IMR-90 (cell line): ENCODE data around the gene ADAMTS12. TPM values are rescaled to one million over a fixed set of nuclear protein-coding genes. Genes with fewer than 3 reads are reported as not detected.

Experiments
- ATAC-seq: fragments of 200-7000 bp; cut with Tn5 transposase; 2 replicates; pipeline ENCODE4 v1.9.1; 2020; ENCODE audit warnings: low read depth, mild to moderate bottlenecking, moderate library complexity
- BruUV-seq: library from RNA; stranded (reverse); fragments of 400-500 nt; replicated peaks from 2 replicates; lab custom pipeline; 2021; lab: Mats Ljungman, UMichigan
- CTCF ChIA-PET: fragments of 300-600 bp; formaldehyde crosslinking; extraction: SDS; loops from one replicate; lab custom pipeline; 2021; ENCODE audit warnings: antibody characterized with exemption; lab: Yijun Ruan, JAX
- POLR2A ChIA-PET: fragments of 300-600 bp; sonication (Branson Sonifier 250); formaldehyde crosslinking; loops from one replicate; lab custom pipeline; 2022; ENCODE audit warnings: antibody characterized with exemption; ENCODE audit not compliant: unreplicated experiment; lab: Charles Lee
- DNase-seq: peaks from one replicate; pipeline ENCODE4 v3.0.0; 2013
- H2AFZ ChIP-seq: replicated peaks from 2 replicates; pipeline ENCODE3; 2013; ENCODE audit warnings: low read length, mild to moderate bottlenecking; ENCODE audit not compliant: poor library complexity
- H2AK5ac ChIP-seq: 2 replicates; pipeline ENCODE4 v1.6.1; 2013; ENCODE audit warnings: low read depth, low read length, inconsistent platforms
- H2AK9ac ChIP-seq: replicated peaks from 2 replicates; pipeline ENCODE3; 2013; ENCODE audit warnings: mild to moderate bottlenecking, low read depth, low read length, moderate library complexity; ENCODE audit not compliant: poor library complexity
- H2BK120ac ChIP-seq: 2 replicates; pipeline ENCODE4 v1.6.1; 2013; ENCODE audit warnings: low read depth, low read length, inconsistent platforms
- H2BK15ac ChIP-seq: 3 replicates; pipeline ENCODE4 v1.6.1; 2013; ENCODE audit warnings: low read depth, low read length, inconsistent platforms
- H2BK20ac ChIP-seq: 2 replicates; pipeline ENCODE4 v1.6.1; 2013; ENCODE audit warnings: low read depth, mild to moderate bottlenecking, inconsistent platforms, low read length, moderate library complexity
- H2BK5ac ChIP-seq: 2 replicates; pipeline ENCODE4 v1.6.1; 2013; ENCODE audit warnings: mild to moderate bottlenecking, low read depth, low read length, inconsistent platforms; ENCODE audit not compliant: poor library complexity, severe bottlenecking
- H3K14ac ChIP-seq: replicated peaks from 2 replicates; pipeline ENCODE4 v1.6.1; 2013; ENCODE audit warnings: low read depth, low read length, inconsistent platforms
- H3K18ac ChIP-seq: 2 replicates; pipeline ENCODE4 v1.6.1; 2013; ENCODE audit warnings: low read depth, low read length, control low read depth
- H3K23ac ChIP-seq: 2 replicates; pipeline ENCODE4 v1.6.1; 2013; ENCODE audit warnings: low read depth, low read length, inconsistent platforms
- H3K27ac ChIP-seq: 2 replicates; pipeline ENCODE4 v1.5.1; 2013; ENCODE audit warnings: mild to moderate bottlenecking, control low read depth, low read length; ENCODE audit not compliant: insufficient read depth
- H3K27me3 ChIP-seq: 2 replicates; pipeline ENCODE4 v1.6.1; 2013; ENCODE audit warnings: low read length; ENCODE audit not compliant: control insufficient read depth, insufficient read depth
- H3K36me3 ChIP-seq: 2 replicates; pipeline ENCODE4 v1.6.1; 2013; ENCODE audit warnings: low read length, mixed read lengths; ENCODE audit not compliant: control insufficient read depth, insufficient read depth
- H3K4ac ChIP-seq: 2 replicates; pipeline ENCODE4 v1.6.1; 2013; ENCODE audit warnings: low read depth, low read length, inconsistent platforms
- H3K4me1 ChIP-seq: 2 replicates; pipeline ENCODE4 v1.6.1; 2013; ENCODE audit warnings: low read length, mixed read lengths; ENCODE audit not compliant: control insufficient read depth, insufficient read depth
- H3K4me2 ChIP-seq: 2 replicates; pipeline ENCODE4 v1.6.1; 2013; ENCODE audit warnings: low read depth, mild to moderate bottlenecking, control low read depth, low read length, moderate library complexity
- H3K4me3 ChIP-seq: 2 replicates; pipeline ENCODE4 v1.5.1; 2013; ENCODE audit warnings: low read depth, mild to moderate bottlenecking, control low read depth, low read length, moderate library complexity; ENCODE audit not compliant: insufficient read depth
- H3K56ac ChIP-seq: 2 replicates; pipeline ENCODE4 v1.6.1; 2013; ENCODE audit warnings: low read length, inconsistent platforms; ENCODE audit not compliant: insufficient read depth; ENCODE audit errors: extremely low read depth
- H3K79me1 ChIP-seq, 2 experiments: 2 replicates each; pipeline ENCODE4 v1.6.1; 2013; ENCODE audit warnings: low read length in 2 of 2, inconsistent platforms in 1 of 2, low read depth in 1 of 2
- H3K9ac ChIP-seq: 2 replicates; pipeline ENCODE4 v1.6.1; 2013; ENCODE audit warnings: low read depth, low read length, control low read depth
- H3K9me1 ChIP-seq: 2 replicates; pipeline ENCODE4 v1.6.1; 2013; ENCODE audit warnings: low read length, inconsistent platforms; ENCODE audit not compliant: insufficient read depth
- H3K9me3 ChIP-seq: 2 replicates; pipeline ENCODE4 v1.6.1; 2013; ENCODE audit warnings: low read length; ENCODE audit not compliant: control insufficient read depth, insufficient read depth
- H4K20me1 ChIP-seq: 2 replicates; pipeline ENCODE4 v1.6.1; 2013; ENCODE audit warnings: low read length, inconsistent platforms; ENCODE audit not compliant: insufficient read depth
- H4K5ac ChIP-seq: 2 replicates; pipeline ENCODE4 v1.6.1; 2013; ENCODE audit warnings: mild to moderate bottlenecking, low read depth, low read length, control low read depth
- H4K8ac ChIP-seq, 2 experiments: 2 replicates each; pipeline ENCODE4 v1.6.1; 2013; ENCODE audit warnings: low read depth in 2 of 2, low read length in 2 of 2, control low read depth in 1 of 2, inconsistent platforms in 1 of 2
- H4K91ac ChIP-seq: 2 replicates; pipeline ENCODE4 v1.6.1; 2013; ENCODE audit warnings: low read depth, low read length, inconsistent platforms; ENCODE audit not compliant: insufficient read depth
- BHLHE40 ChIP-seq: fragments of 150-350 bp; IDR thresholded peaks from 2 replicates; pipeline ENCODE4 v1.6.1; 2016; ENCODE audit warnings: mild to moderate bottlenecking, low read depth, low read length
- CEBPB ChIP-seq: IDR thresholded peaks from 2 replicates; pipeline ENCODE4 v1.6.1; 2012; ENCODE audit warnings: low read depth, low read length, improper control_type of control experiment
- CHD1 ChIP-seq: IDR thresholded peaks from 2 replicates; pipeline ENCODE4 v1.6.1; 2012; ENCODE audit warnings: low read depth, low read length, improper control_type of control experiment
- MAZ ChIP-seq: IDR thresholded peaks from 2 replicates; pipeline ENCODE4 v1.6.1; 2012; ENCODE audit warnings: low read depth, mild to moderate bottlenecking, low read length, improper control_type of control experiment, moderate library complexity, borderline replicate concordance
- POLR2A ChIP-seq: IDR thresholded peaks from 2 replicates; pipeline ENCODE4 v1.6.1; 2012; ENCODE audit warnings: mild to moderate bottlenecking, low read depth, low read length
- RCOR1 ChIP-seq: IDR thresholded peaks from 2 replicates; pipeline ENCODE4 v1.6.1; 2012; ENCODE audit warnings: mild to moderate bottlenecking, low read length, improper control_type of control experiment; ENCODE audit not compliant: insufficient replicate concordance
- SMC3 ChIP-seq: fragments of 150-350 bp; IDR thresholded peaks from 2 replicates; pipeline ENCODE4 v1.6.1; 2016; ENCODE audit warnings: low read depth, mild to moderate bottlenecking, antibody characterized with exemption, low read length, moderate library complexity
- WGBS, 2 experiments: methylation state at CpG; one replicate each; pipeline versions ENCODE4 v1.1.5 to v1.1.7; 2013; ENCODE audit warnings: missing lambda C conversion rate in 2 of 2; ENCODE audit not compliant: insufficient read length in 1 of 2; ENCODE audit errors: extremely low coverage in 2 of 2; 5-methylcytosine and 5-hydroxymethylcytosine counted together
- dilution Hi-C: fragments of 300-500 bp; cut with HindIII; formaldehyde crosslinking; loops from one replicate; pipeline ENCODE4 v1.14.3; 2018; ENCODE audit warnings: low sequenced_read_pairs; ENCODE audit not compliant: unreplicated experiment
- in situ Hi-C: fragments of 300-500 bp; cut with MboI; formaldehyde crosslinking; loops from 3 replicates; pipeline ENCODE4 v1.14.3; 2019; ENCODE audit warnings: low sequenced_read_pairs, inconsistent platforms, mixed read lengths
- intact Hi-C: fragments of 100-400 bp; cut with micrococcal nuclease; formaldehyde crosslinking; loops from 2 replicates; pipeline ENCODE4 v1.10.0; 2022
- polyA plus RNA-seq, 3 experiments: library from polyadenylated mRNA; depleted of rRNA; stranded (reverse); fragments of >200 nt; gene quantifications; 2 replicates each; pipeline ENCODE4 v1.2.3, GENCODE V29; 2012; ENCODE audit warnings: low replicate concordance in 1 of 3
- total RNA-seq: library from RNA; depleted of rRNA; stranded (reverse); fragments of >200 nt; gene quantifications from 2 replicates; pipeline ENCODE4 v1.2.3, GENCODE V29; 2012
- TF ChIP-seq, protein P1 (sequence below): conservative IDR thresholded peaks from 2 replicates; pipeline ENCODE4 v1.5.1; 2012; ENCODE audit warnings: mild to moderate bottlenecking, low read depth, low read length, improper control_type of control experiment

Gene ADAMTS12
- total and polyA plus RNA-seq, 2 of the 4 experiments (the other 2 are of a cell fraction) = 27.3 to 51.3 TPM

DNA sequence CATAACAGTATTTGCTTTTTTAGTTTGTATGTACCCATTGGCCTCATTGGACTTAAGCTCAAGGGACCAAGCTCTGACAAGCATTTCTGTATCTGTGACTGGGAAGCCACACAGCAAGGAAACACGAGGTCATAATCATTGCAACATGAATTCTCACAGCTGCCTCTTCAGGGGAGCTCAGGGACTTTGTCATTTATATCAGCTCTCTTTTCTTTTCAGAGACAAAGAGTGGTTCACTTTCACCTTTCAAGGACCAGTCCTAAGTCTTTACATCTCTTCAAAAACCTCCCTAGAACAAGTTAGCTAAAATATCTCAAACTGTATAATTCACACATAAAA is 58.6 kb downstream of the ADAMTS12 start:
- Histone ChIP-seq H4K91ac (no peak overlapping the region), H3K9ac (no peak overlapping the region), H2BK15ac (no peak overlapping the region), H3K23ac (peak overlapping the region; percentile 6; the same call in 1 of the 2 replicates), H2AFZ (no peak overlapping the region), H3K27ac (no peak overlapping the region), H4K8ac (peak overlapping the region in 1 of 2 experiments; percentile 7; a peak in 1 of 4 replicates), H2BK20ac (no peak overlapping the region), H2BK120ac (no peak overlapping the region), H2BK5ac (peak overlapping the region; percentile 7), H3K56ac (no peak overlapping the region), H3K4me2 (no peak overlapping the region), H3K36me3 (no peaks in the 10 kb centered on the region), H4K5ac (no peak overlapping the region), H3K14ac (peak overlapping the region; percentile 23), H2AK9ac (no peak overlapping the region), H3K79me1 (peaks cover 9 to 38% of the 10 kb centered on the region in 2 experiments), H3K18ac (peak overlapping the region; percentile 38; the same call in 1 of the 2 replicates), H3K27me3 (no peaks in the 10 kb centered on the region), H3K4me1 (peaks cover 16% of the 10 kb centered on the region), H3K9me1 (0 out of 2 replicates have a peak, but pooled peaks cover 6% of the 10 kb centered on the region), H3K9me3 (no peaks in the 10 kb centered on the region), H4K20me1 (no peaks in the 10 kb centered on the region; the same call in 1 of the 2 replicates), H2AK5ac (peak overlapping the region; percentile 60; the same call in 1 of the 2 replicates), H3K4me3 (no peak overlapping the region), H3K4ac (no peak overlapping the region; the same call in 1 of the 2 replicates)
- DNase-seq (peak; percentile 51), ATAC-seq (no peak)
- dilution Hi-C loops (no loop called here), intact Hi-C loops (no loop called here), in situ Hi-C loops (no loop called here)
- ChIA-PET CTCF (no interaction called here), POLR2A (no interaction called here)
- no peak for TF ChIP-seq RCOR1
- no peak for TF ChIP-seq SMC3
- TF ChIP-seq, protein P1, sequence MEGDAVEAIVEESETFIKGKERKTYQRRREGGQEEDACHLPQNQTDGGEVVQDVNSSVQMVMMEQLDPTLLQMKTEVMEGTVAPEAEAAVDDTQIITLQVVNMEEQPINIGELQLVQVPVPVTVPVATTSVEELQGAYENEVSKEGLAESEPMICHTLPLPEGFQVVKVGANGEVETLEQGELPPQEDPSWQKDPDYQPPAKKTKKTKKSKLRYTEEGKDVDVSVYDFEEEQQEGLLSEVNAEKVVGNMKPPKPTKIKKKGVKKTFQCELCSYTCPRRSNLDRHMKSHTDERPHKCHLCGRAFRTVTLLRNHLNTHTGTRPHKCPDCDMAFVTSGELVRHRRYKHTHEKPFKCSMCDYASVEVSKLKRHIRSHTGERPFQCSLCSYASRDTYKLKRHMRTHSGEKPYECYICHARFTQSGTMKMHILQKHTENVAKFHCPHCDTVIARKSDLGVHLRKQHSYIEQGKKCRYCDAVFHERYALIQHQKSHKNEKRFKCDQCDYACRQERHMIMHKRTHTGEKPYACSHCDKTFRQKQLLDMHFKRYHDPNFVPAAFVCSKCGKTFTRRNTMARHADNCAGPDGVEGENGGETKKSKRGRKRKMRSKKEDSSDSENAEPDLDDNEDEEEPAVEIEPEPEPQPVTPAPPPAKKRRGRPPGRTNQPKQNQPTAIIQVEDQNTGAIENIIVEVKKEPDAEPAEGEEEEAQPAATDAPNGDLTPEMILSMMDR = no peak
- no peak for TF ChIP-seq CHD1
- TF ChIP-seq POLR2A = no peak
- no peak for TF ChIP-seq MAZ
- peak; percentile 53; the same call in 1 of the 2 replicates for TF ChIP-seq CEBPB
- TF ChIP-seq BHLHE40 = no peak
- BruUV-seq = no TSS peak
- no CpG with 5 or more reads among the region's 1 CpG for WGBS, 2 experiments
